CMK (cell line): ENCODE measurements around the gene ACP6.

ENCODE experiments used
- DNase-seq: peaks from one replicate; pipeline ENCODE4 v3.0.0-alpha.2; 2010; ENCODE audit warnings: low read depth

Gene ACP6

GRCh38 chr1:147651466-147651865, 18.9 kb downstream of the ACP6 start:
- no peak for DNase-seq

- no peak for DNase-seq
These were observed 21.4 kb downstream of the ACP6 start for GRCh38 chr1:147648933-147649332.

GRCh38 chr1:147647796-147648633, 22.3 kb downstream of the ACP6 start:
- DNase-seq, result no peak

GRCh38 chr1:147643974-147644373, 26.4 kb downstream of the ACP6 start:
- DNase-seq, result no peak

GRCh38 chr1:147641695-147642592, 28.4 kb downstream of the ACP6 start:
- no peak for DNase-seq

GRCh38 chr1:147641291-147641690, 29.0 kb downstream of the ACP6 start:
- DNase-seq, result no peak

GRCh38 chr1:147640553-147641165, 29.7 kb downstream of the ACP6 start:
- DNase-seq, result peak; percentile 61

GRCh38 chr1:147636314-147636713, 34.0 kb downstream of the ACP6 start:
- DNase-seq, result no peak

- no peak for DNase-seq
These were observed 35.0 kb downstream of the ACP6 start for GRCh38 chr1:147635342-147635741.

- no peak for DNase-seq
These were observed 35.7 kb downstream of the ACP6 start for GRCh38 chr1:147634645-147635044.

GRCh38 chr1:147633759-147634158, 36.6 kb downstream of the ACP6 start:
- no peak for DNase-seq

- no peak for DNase-seq
These were observed 38.5 kb downstream of the ACP6 start for GRCh38 chr1:147631839-147632238.

GRCh38 chr1:147630447-147630846, 39.9 kb downstream of the ACP6 start:
- DNase-seq, result no peak

GRCh38 chr1:147630022-147630421, 40.3 kb downstream of the ACP6 start:
- DNase-seq, result no peak

GRCh38 chr1:147628441-147628840, 41.9 kb downstream of the ACP6 start:
- no peak for DNase-seq

GRCh38 chr1:147627435-147628110, 42.8 kb downstream of the ACP6 start:
- DNase-seq, result peak; percentile 31

- DNase-seq, result no peak
These were observed 43.6 kb downstream of the ACP6 start for GRCh38 chr1:147626739-147627138.

- DNase-seq, result no peak
These were observed 44.0 kb downstream of the ACP6 start for GRCh38 chr1:147626291-147626690.

- DNase-seq, result no peak
These were observed 44.8 kb downstream of the ACP6 start for GRCh38 chr1:147625362-147625995.

- DNase-seq, result no peak
These were observed 45.8 kb downstream of the ACP6 start for GRCh38 chr1:147624529-147624928.

GRCh38 chr1:147624011-147624410, 46.3 kb downstream of the ACP6 start:
- no peak for DNase-seq

- DNase-seq, result no peak
These were observed 47.6 kb downstream of the ACP6 start for GRCh38 chr1:147622731-147623130.
